Trophoblast cell (in vitro differentiated cells and primary cell): Measurements from ENCODE around the gene KCNQ2.

Experiments used
- DNase-seq, 2 donors: peaks; one replicate each; pipeline ENCODE4 v3.0.0-alpha.2; 2016
- H2AFZ ChIP-seq: 2 replicates; pipeline ENCODE4 v1.6.1; 2013; ENCODE audit warnings: low read length, moderate library complexity, mild to moderate bottlenecking; ENCODE audit not compliant: insufficient read depth, poor library complexity
- H2AK5ac ChIP-seq: 2 replicates; pipeline ENCODE4 v1.6.1; 2013; ENCODE audit warnings: mild to moderate bottlenecking, low read length
- H2BK120ac ChIP-seq: 2 replicates; pipeline ENCODE4 v1.6.1; 2013; ENCODE audit warnings: low read length, mild to moderate bottlenecking, moderate library complexity; ENCODE audit not compliant: insufficient read depth, poor library complexity
- H2BK12ac ChIP-seq: 2 replicates; pipeline ENCODE4 v1.6.1; 2013; ENCODE audit warnings: mild to moderate bottlenecking, low read length, moderate library complexity
- H2BK5ac ChIP-seq: 2 replicates; pipeline ENCODE4 v1.6.1; 2013; ENCODE audit warnings: low read length, low read depth, moderate library complexity, mild to moderate bottlenecking; ENCODE audit not compliant: poor library complexity
- H3K14ac ChIP-seq: 2 replicates; pipeline ENCODE4 v1.6.1; 2013; ENCODE audit warnings: mild to moderate bottlenecking, low read length
- H3K18ac ChIP-seq: 2 replicates; pipeline ENCODE4 v1.6.1; 2013; ENCODE audit warnings: mild to moderate bottlenecking, low read length
- H3K23ac ChIP-seq: 2 replicates; pipeline ENCODE4 v1.6.1; 2013; ENCODE audit warnings: low read length
- H3K27ac ChIP-seq: 2 replicates; pipeline ENCODE4 v1.5.1; 2013; ENCODE audit warnings: low read depth, mild to moderate bottlenecking, inconsistent platforms, low read length, moderate library complexity
- H3K27me3 ChIP-seq: 2 replicates; pipeline ENCODE4 v1.6.1; 2013; ENCODE audit warnings: inconsistent platforms, mild to moderate bottlenecking, low read length, moderate library complexity; ENCODE audit not compliant: insufficient read depth
- H3K36me3 ChIP-seq, 2 experiments: 1 replicate in 1 of 2; 2 replicates in 1 of 2; pipeline ENCODE4 v1.6.1; 2013; ENCODE audit warnings: low read length in 2 of 2, mild to moderate bottlenecking in 2 of 2, moderate library complexity in 1 of 2; ENCODE audit not compliant: insufficient read depth in 2 of 2, control insufficient read depth in 1 of 2
- H3K4ac ChIP-seq: 2 replicates; pipeline ENCODE4 v1.6.1; 2013; ENCODE audit warnings: low read depth, mild to moderate bottlenecking, low read length, moderate library complexity
- H3K4me1 ChIP-seq, 2 experiments: 1 replicate in 1 of 2; 2 replicates in 1 of 2; pipeline ENCODE4 v1.6.1; 2013; ENCODE audit warnings: low read length in 2 of 2, mild to moderate bottlenecking in 2 of 2, moderate library complexity in 1 of 2; ENCODE audit not compliant: insufficient read depth in 2 of 2, control insufficient read depth in 1 of 2
- H3K4me2 ChIP-seq: 2 replicates; pipeline ENCODE4 v1.6.1; 2013; ENCODE audit warnings: inconsistent platforms, mild to moderate bottlenecking, low read length, moderate library complexity
- H3K4me3 ChIP-seq: 2 replicates; pipeline ENCODE4 v1.5.1; 2013; ENCODE audit warnings: mild to moderate bottlenecking, low read depth, low read length, inconsistent platforms
- H3K79me1 ChIP-seq: one replicate; pipeline ENCODE4 v1.6.1; 2013; ENCODE audit warnings: low read length
- H3K79me2 ChIP-seq: 2 replicates; pipeline ENCODE4 v1.6.1; 2013; ENCODE audit warnings: low read length, mild to moderate bottlenecking; ENCODE audit not compliant: control insufficient read depth, insufficient read depth, poor library complexity
- H3K9ac ChIP-seq: 2 replicates; pipeline ENCODE4 v1.6.1; 2013; ENCODE audit warnings: mild to moderate bottlenecking, low read length
- H3K9me3 ChIP-seq: 2 replicates; pipeline ENCODE4 v1.6.1; 2013; ENCODE audit warnings: low read depth, mild to moderate bottlenecking, control low read depth, inconsistent platforms, low read length; ENCODE audit not compliant: insufficient read depth
- H4K12ac ChIP-seq: 2 replicates; pipeline ENCODE4 v1.6.1; 2013; ENCODE audit warnings: low read depth, mild to moderate bottlenecking, low read length, moderate library complexity
- H4K8ac ChIP-seq: 2 replicates; pipeline ENCODE4 v1.6.1; 2013; ENCODE audit warnings: low read depth, mild to moderate bottlenecking, low read length, moderate library complexity
- H4K91ac ChIP-seq: one replicate; pipeline ENCODE4 v1.6.1; 2013; ENCODE audit warnings: low read depth, mild to moderate bottlenecking, low read length, moderate library complexity
- WGBS: extraction: QIAGEN DNeasy Blood & Tissue Kit; methylation state at CpG from one replicate; pipeline ENCODE4 v1.1.7; 2013; ENCODE audit warnings: missing lambda C conversion rate; ENCODE audit not compliant: insufficient read length, insufficient coverage; ENCODE audit errors: extremely low coverage; 5-methylcytosine and 5-hydroxymethylcytosine counted together

Gene KCNQ2

GRCh38 chr20:63507083-63507743 is 34.8 kb upstream of the KCNQ2 start:
- no peaks in the 10 kb centered on the region for H3K79me2 ChIP-seq
- H3K4me2 ChIP-seq = no peak overlapping the region
- no peak overlapping the region for H4K12ac ChIP-seq
- H3K9ac ChIP-seq = no peak overlapping the region
- WGBS = no CpG with 5 or more reads among the region's 30 CpGs
- no peaks in the 10 kb centered on the region for H3K27me3 ChIP-seq
- H3K79me1 ChIP-seq = no peaks in the 10 kb centered on the region
- no peak overlapping the region for H4K8ac ChIP-seq
- H3K4ac ChIP-seq = no peak overlapping the region
- no peak overlapping the region for H2AFZ ChIP-seq
- H3K4me1 ChIP-seq = no peaks in the 10 kb centered on the region
- H3K9me3 ChIP-seq = peaks cover 12% of the 10 kb centered on the region
- H2AK5ac ChIP-seq = no peak overlapping the region
- no peak overlapping the region for H2BK12ac ChIP-seq
- DNase-seq = no peak
- H4K91ac ChIP-seq = no peak overlapping the region
- no peak overlapping the region for H3K4me3 ChIP-seq
- no peak overlapping the region for H2BK120ac ChIP-seq
- H3K18ac ChIP-seq = no peak overlapping the region
- no peak overlapping the region for H3K23ac ChIP-seq
- no peaks in the 10 kb centered on the region for H3K36me3 ChIP-seq
- H3K14ac ChIP-seq = no peak overlapping the region
- H2BK5ac ChIP-seq = no peak overlapping the region
- H3K27ac ChIP-seq = no peak overlapping the region

DNA sequence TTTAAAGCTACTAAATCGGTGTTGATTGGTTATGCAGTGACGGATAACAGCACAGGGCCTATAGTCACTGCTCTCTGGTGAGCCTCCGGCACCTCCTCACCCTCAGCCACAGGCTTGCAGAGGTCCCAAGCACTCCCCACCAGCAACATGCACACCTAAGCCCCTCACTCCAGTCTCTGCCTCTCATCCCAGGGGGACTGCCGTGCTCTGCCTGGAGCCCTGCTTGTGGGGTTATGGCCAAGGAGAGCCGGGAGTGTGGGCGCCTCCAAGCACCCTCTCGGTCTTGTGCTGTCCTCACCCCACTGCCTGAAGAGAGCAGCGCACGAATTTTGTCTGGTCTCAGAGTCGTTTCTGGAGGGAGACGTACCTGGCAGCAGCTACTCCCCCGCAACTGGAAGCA is 33.3 kb upstream of the KCNQ2 start:
- Histone ChIP-seq H3K79me2 (no peaks in the 10 kb centered on the region), H3K4me2 (no peak overlapping the region), H3K9me3 (peaks cover 14% of the 10 kb centered on the region), H3K27me3 (no peaks in the 10 kb centered on the region), H3K9ac (no peak overlapping the region), H2BK5ac (no peak overlapping the region), H4K91ac (no peak overlapping the region), H3K79me1 (no peaks in the 10 kb centered on the region), H3K4ac (no peak overlapping the region), H4K8ac (no peak overlapping the region), H3K14ac (no peak overlapping the region), H3K4me1 (no peaks in the 10 kb centered on the region), H3K18ac (no peak overlapping the region), H3K27ac (no peak overlapping the region), H3K36me3 (no peaks in the 10 kb centered on the region), H2AK5ac (no peak overlapping the region), H2AFZ (no peak overlapping the region), H2BK120ac (no peak overlapping the region), H4K12ac (no peak overlapping the region), H3K23ac (no peak overlapping the region), H3K4me3 (no peak overlapping the region), H2BK12ac (no peak overlapping the region)
- no peak for DNase-seq
- no CpG with 5 or more reads among the region's 12 CpGs for WGBS

DNA sequence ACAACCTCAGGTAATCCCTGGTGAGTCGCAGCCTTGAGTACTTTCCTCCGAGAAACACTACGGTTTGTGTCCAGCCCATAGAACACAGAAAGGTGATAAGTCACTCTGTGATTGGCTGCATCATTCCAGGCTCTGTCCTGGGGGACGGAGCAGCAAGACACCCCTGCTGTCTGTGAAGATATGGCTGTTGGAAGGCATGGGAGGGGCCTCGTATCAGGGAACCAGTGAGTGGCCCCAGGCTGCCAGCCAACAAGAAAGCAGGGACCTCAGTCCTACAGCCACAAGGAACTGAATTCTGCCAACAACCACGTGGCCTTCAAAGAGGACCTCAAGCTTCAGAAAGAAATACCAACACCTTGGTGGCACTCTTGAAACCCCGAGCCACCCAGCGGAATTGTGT is 32.8 kb upstream of the KCNQ2 start:
- Histone ChIP-seq H3K36me3 (no peaks in the 10 kb centered on the region), H4K12ac (no peak overlapping the region), H3K4me2 (no peak overlapping the region), H3K4me1 (no peaks in the 10 kb centered on the region), H4K91ac (no peak overlapping the region), H3K9ac (no peak overlapping the region), H3K14ac (no peak overlapping the region), H3K79me1 (no peaks in the 10 kb centered on the region), H2BK12ac (no peak overlapping the region), H3K27me3 (no peaks in the 10 kb centered on the region), H3K4me3 (no peak overlapping the region), H2BK5ac (no peak overlapping the region), H3K27ac (no peak overlapping the region), H2BK120ac (no peak overlapping the region), H3K4ac (no peak overlapping the region), H3K79me2 (no peaks in the 10 kb centered on the region), H2AK5ac (no peak overlapping the region), H4K8ac (no peak overlapping the region), H3K18ac (no peak overlapping the region), H3K9me3 (peaks cover 14% of the 10 kb centered on the region), H3K23ac (no peak overlapping the region), H2AFZ (no peak overlapping the region)
- DNase-seq = no peak
- no CpG with 5 or more reads among the region's 8 CpGs for WGBS

DNA sequence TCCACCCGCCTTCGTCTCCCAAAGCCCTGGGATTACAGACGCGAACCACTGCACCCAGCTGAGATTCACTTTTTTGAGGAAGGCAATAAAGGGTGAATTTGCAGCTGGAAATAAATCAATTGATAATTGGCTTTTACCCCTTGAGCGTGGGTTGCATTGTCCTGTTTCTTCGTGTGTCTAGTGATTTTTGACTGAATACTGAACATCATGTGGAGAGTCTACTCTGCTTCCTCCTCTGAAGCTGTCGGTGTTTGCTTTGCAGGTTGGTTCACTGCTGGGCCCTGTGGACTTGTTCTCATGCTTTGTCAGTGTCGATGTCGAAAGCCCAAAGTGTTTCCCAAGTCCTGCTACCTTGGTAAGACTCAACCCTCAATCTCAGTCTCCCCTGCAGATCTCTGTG is 32.2 kb upstream of the KCNQ2 start:
- Histone ChIP-seq H3K18ac (no peak overlapping the region), H3K9me3 (peaks cover 14% of the 10 kb centered on the region), H3K27me3 (no peaks in the 10 kb centered on the region), H2AFZ (no peak overlapping the region), H3K4me2 (no peak overlapping the region), H2BK120ac (no peak overlapping the region), H3K36me3 (no peaks in the 10 kb centered on the region), H2BK5ac (no peak overlapping the region), H3K14ac (no peak overlapping the region), H3K9ac (no peak overlapping the region), H4K12ac (no peak overlapping the region), H4K8ac (no peak overlapping the region), H3K4ac (no peak overlapping the region), H3K79me2 (no peaks in the 10 kb centered on the region), H4K91ac (no peak overlapping the region), H3K23ac (no peak overlapping the region), H3K4me1 (no peaks in the 10 kb centered on the region), H3K27ac (no peak overlapping the region), H2BK12ac (no peak overlapping the region), H3K4me3 (no peak overlapping the region), H2AK5ac (no peak overlapping the region), H3K79me1 (no peaks in the 10 kb centered on the region)
- no peak for DNase-seq
- no CpG with 5 or more reads among the region's 9 CpGs for WGBS
